HG02840 (cell line): ENCODE data around the gene CA5B.
"Not testable (repeated sequence)": the region's sequence is repeated elsewhere in the genome, so short reads cannot be mapped to it uniquely, and the experiment has no call there.

Source experiments
- ATAC-seq: cut with Tn5 transposase; IDR thresholded peaks from one replicate; pipeline ENCODE4 v1.9.1; 2021; ENCODE audit warnings: mild to moderate bottlenecking, moderate library complexity, moderate number of reproducible peaks; ENCODE audit not compliant: unreplicated experiment, low FRiP score

The CA5B gene

GRCh38 chrX:15737959-15738902 lies at the start of gene CA5B:
TSS of gene CA5B (plus strand) at chrX:15738270. CDS start at chrX:15750024, 11,754 bp downstream.
- peak; percentile 90 for ATAC-seq

GRCh38 chrX:15694941-15695451 lies 43.1 kb upstream of the CA5B start:
- no peak for ATAC-seq

- ATAC-seq: no peak
Observed at GRCh38 chrX:15696516-15696915, 41.6 kb upstream of the CA5B start.

GRCh38 chrX:15702488-15703371 lies 35.3 kb upstream of the CA5B start:
- ATAC-seq: no peak

GRCh38 chrX:15703809-15704208 lies 34.3 kb upstream of the CA5B start:
- not testable (repeated sequence) for ATAC-seq

- not testable (repeated sequence) for ATAC-seq
Observed at GRCh38 chrX:15704273-15704672, 33.8 kb upstream of the CA5B start.

GRCh38 chrX:15714529-15714928 lies 23.5 kb upstream of the CA5B start:
- no peak for ATAC-seq

- ATAC-seq: no peak
Observed at GRCh38 chrX:15718283-15718970, 19.6 kb upstream of the CA5B start.

GRCh38 chrX:15719324-15719968 lies 18.6 kb upstream of the CA5B start:
- ATAC-seq: no peak

GRCh38 chrX:15721911-15722310 lies 16.2 kb upstream of the CA5B start:
- ATAC-seq: no peak

- ATAC-seq: no peak
Observed at GRCh38 chrX:15723887-15724517, 14.1 kb upstream of the CA5B start.

- no peak for ATAC-seq
Observed at GRCh38 chrX:15724911-15725310, 13.2 kb upstream of the CA5B start.

GRCh38 chrX:15731368-15731767 lies 6.7 kb upstream of the CA5B start:
- not testable (repeated sequence) for ATAC-seq

GRCh38 chrX:15737190-15737958 lies 696 bp upstream of the CA5B start:
- peak; percentile 3 for ATAC-seq

GRCh38 chrX:15739886-15740285 lies 1.8 kb downstream of the CA5B start:
- ATAC-seq: no peak

- ATAC-seq: no peak
Observed at GRCh38 chrX:15744181-15744867, 6.3 kb downstream of the CA5B start.

- no peak for ATAC-seq
Observed at GRCh38 chrX:15745179-15745578, 7.1 kb downstream of the CA5B start.

GRCh38 chrX:15746651-15747050 lies 8.6 kb downstream of the CA5B start:
- not testable (repeated sequence) for ATAC-seq
